ENCODE measurements around the gene AGPAT4. TPM values are rescaled to one million over a fixed set of nuclear protein-coding genes. Genes with fewer than 3 reads are reported as not detected.

AGPAT4 gene
- polyA plus RNA-seq, 2 of the 4 experiments (the other 2 are of a cell fraction): 2.1 to 3.7 TPM

- DNase-seq (ENCODE audit: low read depth in 1 of 2, low spot score in 1 of 2): no peak
- ChIA-PET CTCF (interaction anchor here (0.6 kb wide), 1 partner anchor 23 kb away, joined by 3 read pairs; no protein-coding TSS in a partner anchor), POLR2A (no interaction called here)
- no peak for FAIRE-seq
- Histone ChIP-seq H3K4me2 (no peak overlapping the region), H3K9me3 (no peaks in the 10 kb centered on the region), H3K4me3 (no peak overlapping the region), H3K4me1 (peaks cover under 1% of the 10 kb centered on the region; the same call in 1 of the 3 replicates), H3K27ac (no peak overlapping the region)
- TF ChIP-seq RARB (CRISPR knock-in tag; IDR thresholded peaks at IDR 0.05): no peak
- no peak for TF ChIP-seq CBX8 (IDR thresholded peaks at IDR 0.05)
- no peak for TF ChIP-seq HOXB13 (CRISPR knock-in tag; IDR thresholded peaks at IDR 0.05; ENCODE audit: low read depth)
- no peak for TF ChIP-seq MYC (IDR thresholded peaks at IDR 0.05; ENCODE audit: borderline replicate concordance, low read length)
- no peak for TF ChIP-seq PHF8 (IDR thresholded peaks at IDR 0.05; ENCODE audit: borderline replicate concordance, low read depth)
- TF ChIP-seq SMC3 (IDR thresholded peaks at IDR 0.05): no peak
- no peak for TF ChIP-seq RCOR1 (IDR thresholded peaks at IDR 0.05; ENCODE audit: low read depth, low read length)
- no peak for TF ChIP-seq USF2 (IDR thresholded peaks at IDR 0.05)
- TF ChIP-seq RNF2 (IDR thresholded peaks at IDR 0.05; ENCODE audit: borderline replicate concordance, low read depth): no peak
- no peak for TF ChIP-seq RAD21 (conservative IDR thresholded peaks at IDR 0.05 in 1 of 2, IDR thresholded peaks at IDR 0.05 in 1 of 2)
- no peak for TF ChIP-seq KDM5A (IDR thresholded peaks at IDR 0.05)
- no peak for TF ChIP-seq ELK1 (IDR thresholded peaks at IDR 0.05; ENCODE audit: low read depth, low read length)
- no peak for TF ChIP-seq HDAC2 (IDR thresholded peaks at IDR 0.05)
- no peak for ATAC-seq
These were observed 82.2 kb downstream of the AGPAT4 start for GRCh38 chr6:161191671-161192070.

- no peak for DNase-seq (ENCODE audit: low read depth in 1 of 2, low spot score in 1 of 2)
- ATAC-seq: no peak
- TF ChIP-seq ELK1 (IDR thresholded peaks at IDR 0.05; ENCODE audit: low read depth, low read length) (no peak), TP53 (CRISPR knock-in tag; IDR thresholded peaks at IDR 0.05) (no peak), NR3C1 (IDR thresholded peaks at IDR 0.05) (no peak), CHD2 (IDR thresholded peaks at IDR 0.05; ENCODE audit: low read length, partially characterized antibody) (no peak), POLR2A (IDR thresholded peaks at IDR 0.05; ENCODE audit: low read length) (no peak), NPAS2 (CRISPR knock-in tag; IDR thresholded peaks at IDR 0.05; ENCODE audit: borderline replicate concordance) (no peak), RCOR1 (IDR thresholded peaks at IDR 0.05; ENCODE audit: low read depth, low read length) (no peak), MAX (IDR thresholded peaks at IDR 0.05) (no peak), JUN (IDR thresholded peaks at IDR 0.05) (no peak), RFX5 (IDR thresholded peaks at IDR 0.05) (no peak), ATOH8 (CRISPR knock-in tag; IDR thresholded peaks at IDR 0.05; ENCODE audit: low read depth) (no peak), HOXB5 (CRISPR knock-in tag; IDR thresholded peaks at IDR 0.05) (no peak), EHF (CRISPR knock-in tag; IDR thresholded peaks at IDR 0.05) (no peak), FOSB (CRISPR knock-in tag; IDR thresholded peaks at IDR 0.05) (no peak), PBX3 (IDR thresholded peaks at IDR 0.05) (no peak), FOXS1 (CRISPR knock-in tag; IDR thresholded peaks at IDR 0.05) (no peak)
- POLR2A ChIA-PET: no interaction called here
- Histone ChIP-seq H3K4me1 (peaks cover 6% of the 10 kb centered on the region; the same call in 2 of the 3 replicates), H3K4me3 (no peak overlapping the region), H3K4me2 (no peak overlapping the region), H3K9me3 (no peaks in the 10 kb centered on the region), H3K27ac (no peak overlapping the region)
- no peak for FAIRE-seq
- CTCF ChIA-PET: no interaction called here
- WGBS (ENCODE audit: missing lambda C conversion rate): 94% methylated on average over 2 of the region's 2 CpGs
These were observed 82.9 kb downstream of the AGPAT4 start for GRCh38 chr6:161191007-161191406.

Data from A549 (cell line).